Neural progenitor cell (in vitro differentiated cells): ENCODE data around the gene ATP6V0E2.

ENCODE experiments used
- CTCF ChIP-seq: fragments of 200-600 bp; sonication (generic); IDR thresholded peaks from 2 replicates; pipeline ENCODE4 v1.5.1; 2017; ENCODE audit warnings: antibody characterized with exemption, mild to moderate bottlenecking
- EZH2 ChIP-seq: fragments of 200-600 bp; sonication (generic); IDR thresholded peaks from 2 replicates; pipeline ENCODE4 v1.6.1; 2017; ENCODE audit warnings: antibody characterized with exemption, mild to moderate bottlenecking, moderate library complexity
- EZH2phosphoT487 ChIP-seq: fragments of 200-600 bp; sonication (generic); IDR thresholded peaks from 2 replicates; pipeline ENCODE4 v1.6.1; 2017; ENCODE audit warnings: antibody characterized with exemption

- TF ChIP-seq CTCF (no peak), EZH2 (no peak), EZH2phosphoT487 (no peak)
These were observed 29.3 kb upstream of the ATP6V0E2 start for GRCh38 chr7:149844445-149844844.
